KMS-11 (cell line): Measurements from ENCODE around the gene FGGY.

ENCODE experiments used
- H2AFZ ChIP-seq: fragments of 200-600 bp; sonication (generic); 2 replicates; pipeline ENCODE4 v1.6.1; 2016; ENCODE audit warnings: antibody characterized with exemption, mixed run types, low read depth
- H3K27ac ChIP-seq: fragments of 200-600 bp; sonication (generic); 2 replicates; pipeline ENCODE4 v1.6.1; 2016; ENCODE audit warnings: mild to moderate bottlenecking, mixed run types
- H3K27me3 ChIP-seq: fragments of 200-600 bp; sonication (generic); 2 replicates; pipeline ENCODE4 v1.6.1; 2017; ENCODE audit warnings: mild to moderate bottlenecking, low read depth, mixed run types, moderate library complexity; ENCODE audit not compliant: insufficient read depth
- H3K36me3 ChIP-seq: fragments of 200-600 bp; sonication (generic); 2 replicates; pipeline ENCODE4 v1.6.1; 2017; ENCODE audit warnings: mild to moderate bottlenecking, mixed run types; ENCODE audit not compliant: insufficient read depth
- H3K4me1 ChIP-seq: fragments of 200-600 bp; sonication (generic); 2 replicates; pipeline ENCODE4 v1.6.1; 2016; ENCODE audit warnings: mild to moderate bottlenecking, low read depth, mixed run types; ENCODE audit not compliant: poor library complexity, severe bottlenecking
- H3K4me2 ChIP-seq: fragments of 200-600 bp; sonication (generic); 2 replicates; pipeline ENCODE4 v1.7.0; 2016; ENCODE audit warnings: mild to moderate bottlenecking, mixed run types
- H3K4me3 ChIP-seq: fragments of 200-600 bp; sonication (generic); IDR thresholded peaks from 2 replicates; pipeline ENCODE4 v1.6.1; 2017; ENCODE audit warnings: low read depth, low read length, mixed read lengths; ENCODE audit not compliant: insufficient read depth
- H3K79me2 ChIP-seq: fragments of 200-600 bp; sonication (generic); 2 replicates; pipeline ENCODE4 v1.6.1; 2016; ENCODE audit warnings: low read depth, mixed run types; ENCODE audit not compliant: insufficient read depth
- H3K9ac ChIP-seq: fragments of 200-600 bp; sonication (generic); 2 replicates; pipeline ENCODE4 v1.6.1; 2016; ENCODE audit warnings: mild to moderate bottlenecking, mixed run types
- H4K20me1 ChIP-seq: fragments of 200-600 bp; sonication (generic); 2 replicates; pipeline ENCODE4 v1.6.1; 2016; ENCODE audit warnings: mild to moderate bottlenecking, mixed run types; ENCODE audit not compliant: insufficient read depth
- TF ChIP-seq, protein P1 (sequence below): fragments of 200-600 bp; sonication (generic); conservative IDR thresholded peaks from 2 replicates; pipeline ENCODE4 v1.6.1; 2017; ENCODE audit warnings: low read depth, mild to moderate bottlenecking, antibody characterized with exemption, low read length, moderate library complexity, mixed read lengths

Gene FGGY

DNA sequence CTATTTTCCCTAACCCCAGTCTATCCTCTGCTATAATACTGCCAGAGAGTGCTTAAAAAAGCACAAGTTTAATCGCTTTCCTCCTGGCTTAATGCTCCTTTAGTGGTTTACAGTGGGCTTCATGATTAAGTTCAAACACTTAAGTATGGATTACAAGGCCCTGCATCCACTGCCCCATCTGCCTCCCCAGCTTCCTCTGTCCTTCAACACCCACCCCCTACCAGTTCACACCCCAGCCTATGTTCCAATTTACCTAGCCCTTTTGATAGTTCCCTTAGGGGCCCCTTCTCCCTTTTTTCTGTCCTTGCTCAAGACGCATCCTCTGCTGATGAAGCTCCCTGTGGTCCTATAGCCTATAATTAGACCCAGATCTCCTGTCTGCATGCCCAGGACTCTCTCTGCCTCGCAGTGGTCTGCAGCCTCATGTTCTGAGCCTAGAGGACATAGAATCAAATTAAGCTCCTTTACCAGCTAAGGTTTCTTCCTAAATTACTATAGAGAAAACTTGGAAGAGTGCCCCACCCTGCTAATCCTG is 212.5 kb downstream of the FGGY start:
- H3K4me2 ChIP-seq: no peak overlapping the region
- H2AFZ ChIP-seq: no peak overlapping the region
- peaks cover under 1% of the 10 kb centered on the region for H3K4me1 ChIP-seq
- no peak overlapping the region for H3K4me3 ChIP-seq
- no peaks in the 10 kb centered on the region for H3K27me3 ChIP-seq
- H3K79me2 ChIP-seq: no peaks in the 10 kb centered on the region
- H3K36me3 ChIP-seq: no peaks in the 10 kb centered on the region
- no peaks in the 10 kb centered on the region for H4K20me1 ChIP-seq
- TF ChIP-seq, protein P1, sequence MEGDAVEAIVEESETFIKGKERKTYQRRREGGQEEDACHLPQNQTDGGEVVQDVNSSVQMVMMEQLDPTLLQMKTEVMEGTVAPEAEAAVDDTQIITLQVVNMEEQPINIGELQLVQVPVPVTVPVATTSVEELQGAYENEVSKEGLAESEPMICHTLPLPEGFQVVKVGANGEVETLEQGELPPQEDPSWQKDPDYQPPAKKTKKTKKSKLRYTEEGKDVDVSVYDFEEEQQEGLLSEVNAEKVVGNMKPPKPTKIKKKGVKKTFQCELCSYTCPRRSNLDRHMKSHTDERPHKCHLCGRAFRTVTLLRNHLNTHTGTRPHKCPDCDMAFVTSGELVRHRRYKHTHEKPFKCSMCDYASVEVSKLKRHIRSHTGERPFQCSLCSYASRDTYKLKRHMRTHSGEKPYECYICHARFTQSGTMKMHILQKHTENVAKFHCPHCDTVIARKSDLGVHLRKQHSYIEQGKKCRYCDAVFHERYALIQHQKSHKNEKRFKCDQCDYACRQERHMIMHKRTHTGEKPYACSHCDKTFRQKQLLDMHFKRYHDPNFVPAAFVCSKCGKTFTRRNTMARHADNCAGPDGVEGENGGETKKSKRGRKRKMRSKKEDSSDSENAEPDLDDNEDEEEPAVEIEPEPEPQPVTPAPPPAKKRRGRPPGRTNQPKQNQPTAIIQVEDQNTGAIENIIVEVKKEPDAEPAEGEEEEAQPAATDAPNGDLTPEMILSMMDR: no peak
- no peak overlapping the region for H3K9ac ChIP-seq
- no peak overlapping the region for H3K27ac ChIP-seq

DNA sequence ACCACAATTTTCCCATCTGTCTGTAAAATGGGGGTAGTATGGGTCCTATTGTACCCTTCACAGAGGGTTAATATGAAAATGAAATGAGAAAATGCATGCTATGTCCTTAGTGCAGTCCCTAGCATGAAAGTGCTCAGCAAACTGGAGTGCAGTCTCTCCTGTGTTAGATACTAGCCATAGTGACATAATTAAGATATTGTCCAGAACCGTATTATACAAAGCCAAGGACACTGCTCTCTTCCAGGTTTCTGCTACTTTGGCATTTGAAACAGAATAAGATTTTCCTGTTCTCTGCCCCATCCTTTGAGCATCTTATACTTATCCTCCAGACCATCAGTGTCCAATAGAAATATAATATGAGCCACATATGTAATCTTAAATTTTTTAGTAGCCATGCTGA is 213.4 kb downstream of the FGGY start:
- Histone ChIP-seq H3K9ac (no peak overlapping the region), H3K27ac (no peak overlapping the region), H3K4me2 (no peak overlapping the region), H3K27me3 (no peaks in the 10 kb centered on the region), H3K79me2 (no peaks in the 10 kb centered on the region), H3K36me3 (no peaks in the 10 kb centered on the region), H4K20me1 (no peaks in the 10 kb centered on the region), H3K4me3 (no peak overlapping the region), H2AFZ (no peak overlapping the region), H3K4me1 (no peaks in the 10 kb centered on the region)
- TF ChIP-seq, protein P1: no peak

DNA sequence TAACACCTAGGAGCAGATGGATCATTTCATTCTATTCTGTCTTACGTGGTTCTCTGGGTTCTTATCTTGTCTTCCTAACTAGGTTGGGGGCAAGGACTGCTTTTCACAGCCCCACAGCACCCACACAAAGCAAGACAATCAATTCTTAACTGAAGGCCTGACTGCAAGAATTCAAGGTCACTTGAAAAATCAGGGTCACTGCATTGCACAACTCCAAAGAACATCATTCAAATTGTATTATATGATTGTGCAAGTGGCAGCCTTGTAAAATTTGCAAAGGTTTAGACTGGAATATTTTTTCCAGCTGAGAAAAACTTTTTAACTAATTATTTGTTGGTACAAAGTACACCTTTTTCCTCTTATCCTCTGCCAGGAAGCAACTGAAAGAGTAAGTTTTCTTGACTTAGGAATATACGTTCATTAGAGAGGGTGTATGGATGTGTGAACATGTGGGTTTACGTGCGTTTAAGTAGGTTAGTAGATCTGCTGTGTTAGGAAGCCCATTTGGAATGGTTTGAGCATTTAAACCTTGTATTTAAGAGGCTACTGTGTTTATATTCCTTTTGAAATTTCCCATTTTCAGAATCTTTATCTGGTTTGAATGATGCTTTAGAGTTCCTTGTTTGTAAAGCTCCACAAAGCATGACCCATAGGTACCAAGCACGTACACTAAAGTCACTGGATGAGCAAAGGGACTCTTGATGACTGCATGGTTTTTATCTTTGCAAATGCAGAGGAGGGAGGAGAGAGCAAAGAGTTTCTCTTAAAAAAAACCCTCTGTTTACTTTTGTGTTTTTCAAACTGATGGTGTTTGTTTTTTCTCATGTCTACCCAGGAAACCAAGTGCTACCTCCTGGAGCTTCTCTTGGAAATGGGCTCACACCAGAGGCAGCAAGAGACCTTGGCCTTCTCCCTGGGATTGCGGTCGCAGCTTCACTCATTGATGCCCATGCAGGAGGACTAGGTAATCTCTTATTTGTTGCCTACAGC is 214.9 kb downstream of the FGGY start:
- no peak overlapping the region for H2AFZ ChIP-seq
- TF ChIP-seq, protein P1: no peak
- H3K27ac ChIP-seq: no peak overlapping the region
- no peak overlapping the region for H3K4me2 ChIP-seq
- no peaks in the 10 kb centered on the region for H4K20me1 ChIP-seq
- H3K4me3 ChIP-seq: no peak overlapping the region
- H3K27me3 ChIP-seq: no peaks in the 10 kb centered on the region
- no peaks in the 10 kb centered on the region for H3K36me3 ChIP-seq
- H3K79me2 ChIP-seq: no peaks in the 10 kb centered on the region
- no peak overlapping the region for H3K9ac ChIP-seq
- no peaks in the 10 kb centered on the region for H3K4me1 ChIP-seq

DNA sequence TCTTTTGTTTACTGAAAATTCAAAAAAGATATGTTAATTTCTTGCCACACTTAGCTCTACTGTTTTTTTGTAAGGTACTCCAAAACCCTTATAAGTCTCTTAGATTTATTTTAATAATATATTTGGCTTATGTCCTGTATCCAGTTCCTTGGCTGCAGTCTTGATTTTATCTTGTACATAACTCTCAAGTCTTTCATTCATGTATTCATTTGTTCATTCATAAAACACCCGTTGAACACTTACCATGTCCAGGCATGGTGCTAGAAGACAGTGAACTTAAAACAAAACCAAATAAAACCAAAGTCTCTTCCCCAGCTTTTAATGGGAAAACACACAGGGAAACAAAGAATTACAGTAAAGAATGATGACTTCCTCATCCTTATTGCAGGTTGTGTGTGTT is 215.8 kb downstream of the FGGY start:
- no peaks in the 10 kb centered on the region for H3K36me3 ChIP-seq
- H3K9ac ChIP-seq: no peak overlapping the region
- H3K4me3 ChIP-seq: no peak overlapping the region
- no peaks in the 10 kb centered on the region for H3K79me2 ChIP-seq
- H3K27me3 ChIP-seq: no peaks in the 10 kb centered on the region
- no peak overlapping the region for H3K4me2 ChIP-seq
- H2AFZ ChIP-seq: no peak overlapping the region
- no peak overlapping the region for H3K27ac ChIP-seq
- H3K4me1 ChIP-seq: no peaks in the 10 kb centered on the region
- TF ChIP-seq, protein P1: no peak
- H4K20me1 ChIP-seq: no peaks in the 10 kb centered on the region
